ENCODE measurements around the gene GNLY. TPM values are rescaled to one million over a fixed set of nuclear protein-coding genes. Genes with fewer than 3 reads are reported as not detected.
A peak's percentile ranks its signal among the peaks of the same experiment; 100 is the strongest.

Gene GNLY
- total RNA-seq, 1 experiment from 2014 or later = not detected

DNA sequence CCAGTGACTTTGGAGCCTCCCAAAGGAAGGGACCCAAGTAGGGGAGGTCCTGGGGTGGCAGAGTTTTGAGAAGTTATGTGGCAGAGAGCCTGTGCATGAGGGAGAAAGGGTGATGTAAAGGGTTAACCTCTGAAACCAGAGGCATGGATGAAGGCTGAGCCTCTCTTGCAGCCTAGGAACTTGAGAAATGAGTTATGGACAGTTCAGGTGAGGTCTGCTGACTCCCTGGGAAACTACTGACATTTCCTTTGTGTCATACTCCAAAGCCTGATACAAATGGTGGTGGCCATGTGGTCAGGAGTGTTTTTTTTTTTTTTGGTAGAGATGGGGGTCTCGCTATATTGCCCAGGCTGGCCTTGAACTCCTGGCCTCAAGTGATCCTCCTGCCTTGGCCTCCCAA is 12.4 kb upstream of the GNLY start:
- no peak for DNase-seq (ENCODE audit: extremely low read depth, low read depth)

DNA sequence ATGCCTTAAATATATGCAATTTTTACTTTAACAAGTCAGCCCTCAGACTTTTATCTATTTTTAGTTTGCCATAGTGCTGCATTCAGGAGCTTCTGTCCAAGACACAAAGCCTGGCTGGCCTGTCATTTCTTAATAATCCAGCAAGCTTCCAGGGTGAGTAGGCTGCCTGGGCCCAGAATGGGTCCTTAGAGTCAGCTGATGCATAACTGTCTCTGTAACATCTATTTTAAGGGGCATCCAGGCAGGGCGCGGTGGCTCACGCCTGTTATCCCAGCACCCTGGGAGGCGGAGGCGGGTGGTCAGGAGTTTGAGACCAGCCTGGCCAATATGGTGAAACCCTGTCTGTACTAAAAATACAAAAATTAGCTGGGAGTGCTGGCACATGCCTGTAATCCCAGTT is 11.8 kb upstream of the GNLY start:
- no peak for DNase-seq (ENCODE audit: extremely low read depth, low read depth)

DNA sequence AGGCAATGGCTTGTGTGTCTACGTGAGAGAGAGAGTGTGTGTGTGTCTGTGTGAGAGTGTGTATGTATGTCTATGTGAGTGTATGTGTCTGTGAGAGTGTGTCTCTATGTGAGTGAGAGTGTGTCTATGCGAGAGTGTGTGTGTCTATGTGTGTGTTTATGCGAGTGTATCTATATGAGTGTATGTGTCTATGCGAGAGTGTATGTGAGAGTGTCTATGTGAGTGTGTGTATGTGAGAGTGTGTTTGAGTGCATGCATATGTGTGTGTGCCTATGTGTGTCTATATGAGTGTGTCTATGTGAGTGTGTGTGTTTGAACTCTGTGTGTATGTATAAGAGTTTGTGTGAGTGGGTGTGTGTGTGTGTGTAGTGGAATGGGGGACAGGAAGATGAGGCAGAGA is 9.8 kb upstream of the GNLY start:
- no peak for DNase-seq (ENCODE audit: extremely low read depth, low read depth)

DNA sequence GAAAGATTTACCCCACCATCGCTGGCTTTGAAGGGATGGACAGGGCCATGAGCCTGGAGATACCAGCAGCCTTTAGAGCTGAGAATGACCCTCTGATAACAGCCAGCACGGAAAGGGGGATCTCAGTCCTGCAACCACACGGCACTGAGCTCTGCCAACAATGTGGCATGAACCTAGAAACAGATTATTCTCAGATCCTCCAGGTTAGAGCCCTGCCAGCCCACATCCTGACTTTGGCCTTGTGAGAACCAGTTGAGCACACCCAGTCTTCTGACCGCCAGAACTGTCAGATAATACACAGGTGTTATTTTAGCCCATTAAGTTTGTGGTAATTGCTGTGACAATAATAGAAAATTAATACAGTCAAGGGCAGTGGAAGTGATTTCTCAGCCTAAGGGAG is 9.4 kb upstream of the GNLY start:
- DNase-seq (ENCODE audit: extremely low read depth, low read depth) = no peak

DNA sequence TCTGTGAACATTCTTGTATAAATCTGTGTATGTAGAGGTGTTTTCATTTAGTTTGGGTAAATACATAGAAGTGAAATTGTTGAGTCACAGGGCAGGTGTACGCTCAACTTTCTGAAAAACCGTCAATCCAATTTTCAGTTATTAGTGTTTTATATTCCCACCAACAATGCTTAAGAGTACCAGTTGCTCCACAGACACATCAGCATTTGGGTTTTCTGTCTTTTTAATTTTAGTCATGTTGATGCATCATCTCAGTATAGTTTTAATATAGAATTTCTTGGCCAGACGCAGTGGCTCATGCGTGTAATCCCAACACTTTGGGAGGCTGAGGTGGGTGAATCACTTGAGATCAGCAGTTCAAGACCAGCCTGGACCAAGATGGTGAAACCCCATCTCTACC is 3.2 kb upstream of the GNLY start:
- no peak for DNase-seq (ENCODE audit: extremely low read depth, low read depth)

DNA sequence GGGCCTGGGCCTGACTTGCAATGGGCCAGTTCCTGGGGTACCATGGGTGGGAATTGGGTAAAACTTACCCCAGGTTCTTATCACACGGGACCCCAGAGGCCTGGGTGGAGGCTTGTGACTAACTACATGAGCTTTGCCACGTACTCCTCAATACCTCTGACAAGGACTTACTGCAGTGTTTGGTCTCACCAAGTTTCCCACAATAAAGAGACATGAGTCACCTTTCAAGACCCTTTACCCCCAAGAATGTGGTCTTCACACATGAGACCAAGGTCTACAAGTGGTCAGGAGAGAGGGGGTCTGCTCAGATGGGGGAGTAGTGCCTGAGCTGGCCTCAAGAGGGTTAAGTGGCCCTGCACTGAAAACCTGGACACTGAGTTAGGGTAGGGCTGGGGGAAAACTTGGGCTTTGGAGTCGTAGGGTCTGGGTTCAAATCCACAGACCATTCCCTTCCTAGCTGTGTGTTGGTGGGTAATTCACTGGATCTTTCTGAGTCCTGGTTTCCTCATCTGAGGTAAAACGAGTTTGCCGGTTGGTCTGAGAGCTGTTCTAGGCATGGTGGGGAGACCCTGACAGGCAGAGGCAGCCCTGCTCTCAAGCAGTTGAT is 2.0 kb upstream of the GNLY start:
- no peak for DNase-seq (ENCODE audit: extremely low read depth, low read depth)

DNA sequence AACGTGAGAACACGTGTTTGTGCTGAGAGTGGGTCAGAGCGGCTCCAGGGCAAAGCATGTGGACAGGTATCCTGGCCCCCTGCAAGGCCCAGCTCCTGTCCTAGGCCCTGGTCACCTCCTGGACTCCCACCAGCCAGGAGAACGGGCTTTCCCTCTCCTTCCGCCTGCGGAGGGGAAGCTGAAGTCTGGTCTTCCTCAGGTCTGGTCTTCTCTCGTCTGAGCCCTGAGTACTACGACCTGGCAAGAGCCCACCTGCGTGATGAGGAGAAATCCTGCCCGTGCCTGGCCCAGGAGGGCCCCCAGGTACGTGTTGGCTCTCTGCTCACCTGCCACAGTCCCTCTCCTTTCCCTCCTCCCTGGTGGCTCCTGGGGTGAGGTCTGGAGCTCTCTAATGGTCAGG is 963 bp downstream of the GNLY start:
- DNase-seq (ENCODE audit: extremely low read depth, low read depth) = no peak

DNA sequence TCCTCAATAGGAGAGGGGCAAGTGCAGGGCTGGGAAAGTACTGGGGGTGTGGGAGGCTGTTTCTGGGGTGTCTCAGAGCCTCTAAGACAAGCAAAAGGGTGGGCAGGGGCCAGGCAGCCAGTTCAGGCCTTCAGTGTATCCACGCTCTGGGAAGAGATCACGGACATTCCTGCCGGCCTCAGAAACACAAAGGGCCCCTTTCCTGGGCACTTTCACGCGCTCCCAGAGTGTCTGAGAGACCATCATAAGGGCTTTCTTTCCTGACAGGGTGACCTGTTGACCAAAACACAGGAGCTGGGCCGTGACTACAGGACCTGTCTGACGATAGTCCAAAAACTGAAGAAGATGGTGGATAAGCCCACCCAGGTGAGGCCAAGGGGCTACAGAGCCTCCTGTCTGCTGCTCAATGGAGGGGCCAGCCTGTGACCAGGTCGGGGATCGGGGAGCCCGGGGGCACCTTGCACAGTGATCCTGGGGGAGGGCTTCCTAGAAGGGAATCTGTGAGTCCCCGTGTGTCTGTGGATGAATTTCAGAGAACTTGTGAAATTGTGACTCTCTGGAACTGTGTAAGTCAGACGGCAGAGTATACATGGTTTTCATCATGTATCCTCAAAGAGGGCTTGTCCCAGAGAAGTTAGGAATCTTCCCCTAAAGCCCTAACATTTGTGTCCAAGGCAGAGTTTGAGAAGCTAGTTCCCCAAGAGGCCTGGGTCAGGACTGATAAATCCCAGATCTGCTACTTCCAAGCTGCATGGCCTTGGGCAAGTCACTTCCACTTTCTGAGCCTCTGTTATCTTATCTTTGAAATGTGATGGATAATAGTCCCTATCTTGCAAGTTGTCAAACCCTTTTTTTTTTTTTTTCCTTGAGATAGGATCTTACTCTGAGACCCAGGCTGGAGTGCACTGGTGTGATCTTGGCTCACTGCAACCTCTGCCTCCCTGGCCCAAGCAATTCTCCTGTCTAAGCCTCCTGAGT is 1.8 kb downstream of the GNLY start:
- DNase-seq (ENCODE audit: extremely low read depth, low read depth) = no peak

DNA sequence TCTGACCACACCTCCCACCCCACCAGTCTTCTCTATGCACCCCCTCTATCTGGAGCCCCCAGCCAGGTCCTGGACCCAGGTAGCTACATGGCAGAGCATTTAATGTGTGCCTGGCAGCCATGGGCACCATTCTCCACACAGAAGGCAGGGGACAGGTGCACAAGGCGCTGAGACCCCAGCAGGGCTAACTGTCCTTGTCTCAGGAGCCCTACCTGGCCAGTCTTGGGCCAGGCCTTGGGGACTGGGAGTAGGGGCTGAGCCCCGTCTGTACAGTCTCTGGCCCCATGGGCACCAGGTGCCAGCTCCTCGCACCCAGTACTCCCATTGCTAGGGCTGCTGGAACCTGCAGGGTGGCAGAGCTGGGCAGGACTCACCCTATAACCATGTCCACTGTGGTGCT is 2.9 kb downstream of the GNLY start:
- no peak for DNase-seq (ENCODE audit: extremely low read depth, low read depth)

DNA sequence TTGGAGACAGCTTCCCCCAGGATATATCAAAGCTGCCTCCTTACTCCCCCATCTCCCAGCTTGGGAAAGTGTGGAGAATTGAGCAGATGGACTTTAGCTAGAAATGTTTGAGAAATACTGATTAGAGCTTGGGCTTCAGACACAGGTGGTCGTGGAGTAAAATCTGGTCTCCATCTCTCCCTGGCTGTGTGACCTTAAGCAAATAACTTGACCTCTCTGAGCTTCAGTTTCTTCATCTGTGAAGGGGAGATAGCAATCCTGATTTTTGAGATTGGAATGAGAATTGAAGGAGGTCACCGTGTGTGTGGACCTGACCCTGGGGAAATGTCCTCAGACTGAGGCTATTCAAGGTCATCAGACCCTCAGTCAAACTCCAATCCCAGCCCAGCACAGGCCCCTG is 3.6 kb downstream of the GNLY start:
- DNase-seq (ENCODE audit: extremely low read depth, low read depth) = no peak

DNA sequence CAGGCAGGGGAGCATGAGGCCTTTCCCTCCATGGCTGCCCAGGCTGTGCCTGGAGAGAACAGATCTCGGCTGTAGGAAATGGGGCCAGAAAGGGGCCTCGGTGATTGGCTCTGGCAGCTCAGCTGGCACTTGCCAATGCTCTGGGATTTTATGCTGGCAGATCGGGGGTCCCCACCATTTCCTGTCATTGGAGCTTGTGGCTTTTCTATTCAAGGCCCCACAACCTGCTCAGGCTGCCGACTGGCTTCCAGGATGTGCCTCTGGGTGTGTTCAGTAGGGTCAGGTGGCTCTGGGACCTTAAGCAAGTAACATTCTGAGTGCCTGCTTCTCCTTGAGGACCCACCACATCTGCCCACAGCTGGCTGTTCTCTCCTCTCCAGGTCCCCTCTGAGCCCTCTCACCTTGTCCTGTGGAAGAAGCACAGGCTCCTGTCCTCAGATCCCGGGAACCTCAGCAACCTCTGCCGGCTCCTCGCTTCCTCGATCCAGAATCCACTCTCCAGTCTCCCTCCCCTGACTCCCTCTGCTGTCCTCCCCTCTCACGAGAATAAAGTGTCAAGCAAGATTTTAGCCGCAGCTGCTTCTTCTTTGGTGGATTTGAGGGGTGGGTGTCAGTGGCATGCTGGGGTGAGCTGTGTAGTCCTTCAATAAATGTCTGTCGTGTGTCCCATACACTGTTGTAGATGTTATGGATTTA is 4.2 kb downstream of the GNLY start:
- no peak for DNase-seq (ENCODE audit: extremely low read depth, low read depth)

DNA sequence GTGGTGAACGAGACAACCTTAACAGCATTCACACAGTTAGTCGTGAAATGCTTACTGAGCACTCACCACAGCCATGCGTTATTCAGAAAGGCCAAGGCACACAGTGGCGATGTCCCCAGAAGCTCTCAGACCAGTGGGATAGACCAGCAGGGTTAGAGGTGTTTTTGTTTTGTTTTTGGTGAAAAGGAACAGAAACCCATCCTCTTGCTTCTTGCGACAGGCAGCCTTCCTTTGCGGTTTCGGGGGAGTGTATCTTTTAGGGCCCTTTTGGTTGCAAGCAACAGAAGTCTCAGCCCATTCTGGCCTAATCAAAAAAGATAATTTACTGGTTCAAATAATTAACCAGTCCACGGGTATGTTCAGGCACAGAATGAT is 4.7 kb downstream of the GNLY start:
- no peak for DNase-seq (ENCODE audit: extremely low read depth, low read depth)

DNA sequence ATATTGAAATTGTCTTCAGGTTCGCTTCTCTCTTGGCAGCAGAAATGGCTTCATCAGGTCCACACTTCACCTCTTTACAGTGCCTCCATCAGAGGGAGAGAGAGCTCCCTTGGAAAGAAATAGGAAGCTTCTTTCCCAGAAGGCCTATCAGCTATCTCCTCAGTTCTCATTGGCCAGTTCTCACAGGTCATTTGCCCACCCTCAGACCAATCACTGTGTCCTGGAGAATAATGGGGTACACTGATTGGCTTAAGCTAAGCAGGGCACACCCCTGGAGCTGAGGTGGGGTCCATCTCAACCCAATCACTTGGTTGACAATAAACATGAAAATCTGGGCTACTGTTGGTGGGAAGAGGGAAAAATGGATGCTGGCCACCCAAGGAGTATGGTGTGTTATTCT is 5.2 kb downstream of the GNLY start:
- DNase-seq (ENCODE audit: extremely low read depth, low read depth) = no peak

DNA sequence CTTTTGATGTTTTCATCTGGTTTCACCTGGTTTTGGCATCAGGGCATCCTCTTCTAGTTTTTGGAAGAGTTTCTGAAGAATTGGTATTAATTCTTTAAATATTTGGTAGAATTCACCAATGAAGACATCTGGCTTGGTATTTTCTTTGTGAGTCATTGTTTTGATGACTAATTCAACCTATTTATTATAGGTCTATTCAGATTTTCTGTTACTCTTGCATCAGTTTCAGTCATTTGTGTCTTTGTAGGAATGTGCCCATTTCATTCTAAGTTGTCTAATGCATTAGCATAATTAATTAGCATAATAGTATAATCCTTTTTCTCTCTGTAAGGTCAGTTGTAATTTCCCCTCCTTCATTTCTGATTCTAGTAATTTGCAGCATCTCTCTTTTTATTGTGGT is 8.0 kb downstream of the GNLY start:
- peak; percentile 59 for DNase-seq (ENCODE audit: extremely low read depth, low read depth)

DNA sequence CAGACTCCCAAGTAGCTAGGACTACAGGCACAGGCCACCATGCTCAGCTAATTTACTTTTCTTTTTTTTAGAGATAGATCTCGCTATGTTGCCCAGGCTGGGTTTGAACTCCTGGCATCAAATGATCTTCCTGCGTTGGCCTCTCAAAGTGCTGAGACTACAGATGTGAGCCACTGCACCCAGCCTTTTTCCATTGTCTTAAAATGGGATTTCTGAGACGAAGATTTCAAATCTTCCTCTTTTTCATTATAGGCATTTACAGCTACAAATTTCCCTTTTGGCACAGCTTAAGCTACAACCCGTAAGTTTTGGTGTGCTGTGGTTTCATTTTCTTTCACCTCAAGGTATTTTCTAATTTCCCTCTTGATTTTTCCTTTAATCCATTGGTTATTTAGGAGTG is 8.6 kb downstream of the GNLY start:
- DNase-seq (ENCODE audit: extremely low read depth, low read depth) = no peak

DNA sequence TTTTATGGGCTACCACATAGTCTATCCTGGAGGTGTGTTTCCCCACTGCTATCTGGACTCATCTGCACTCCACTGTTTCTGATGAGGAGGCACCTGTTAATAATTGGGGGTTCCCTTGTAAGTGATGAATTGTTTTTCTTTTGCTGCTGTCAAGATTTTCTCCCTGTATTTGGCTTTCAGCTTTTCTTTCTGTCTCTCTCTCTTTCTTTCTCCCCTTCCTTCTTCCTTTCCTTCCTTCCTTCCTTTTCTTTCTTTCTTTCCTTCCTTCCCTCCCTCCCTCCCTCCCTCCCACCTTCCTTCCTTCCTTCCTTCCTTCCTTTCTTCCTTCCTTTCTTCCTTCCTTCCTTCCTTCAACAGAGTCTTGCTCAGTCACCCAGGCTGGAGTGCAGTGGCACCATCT is 9.2 kb downstream of the GNLY start:
- no peak for DNase-seq (ENCODE audit: extremely low read depth, low read depth)

DNA sequence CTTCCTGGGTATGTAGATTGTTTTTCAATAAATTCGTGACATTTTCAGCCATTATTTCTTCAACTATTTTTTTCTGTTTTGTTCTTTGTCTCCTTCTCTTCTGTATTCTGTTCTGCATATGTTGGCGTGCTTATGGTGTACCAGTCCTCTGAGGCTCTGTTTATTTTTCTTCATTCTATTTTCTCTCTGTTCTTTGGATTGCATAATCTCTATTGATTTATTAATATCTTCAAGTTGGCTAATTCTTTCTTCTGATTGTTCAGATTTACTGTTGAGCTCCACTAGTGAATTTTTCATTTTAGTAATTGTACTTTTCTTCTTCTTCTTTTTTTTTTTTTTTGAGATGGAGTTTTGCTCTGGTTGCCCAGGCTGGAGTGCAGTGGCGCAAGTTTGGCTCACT is 9.9 kb downstream of the GNLY start:
- no peak for DNase-seq (ENCODE audit: extremely low read depth, low read depth)

DNA sequence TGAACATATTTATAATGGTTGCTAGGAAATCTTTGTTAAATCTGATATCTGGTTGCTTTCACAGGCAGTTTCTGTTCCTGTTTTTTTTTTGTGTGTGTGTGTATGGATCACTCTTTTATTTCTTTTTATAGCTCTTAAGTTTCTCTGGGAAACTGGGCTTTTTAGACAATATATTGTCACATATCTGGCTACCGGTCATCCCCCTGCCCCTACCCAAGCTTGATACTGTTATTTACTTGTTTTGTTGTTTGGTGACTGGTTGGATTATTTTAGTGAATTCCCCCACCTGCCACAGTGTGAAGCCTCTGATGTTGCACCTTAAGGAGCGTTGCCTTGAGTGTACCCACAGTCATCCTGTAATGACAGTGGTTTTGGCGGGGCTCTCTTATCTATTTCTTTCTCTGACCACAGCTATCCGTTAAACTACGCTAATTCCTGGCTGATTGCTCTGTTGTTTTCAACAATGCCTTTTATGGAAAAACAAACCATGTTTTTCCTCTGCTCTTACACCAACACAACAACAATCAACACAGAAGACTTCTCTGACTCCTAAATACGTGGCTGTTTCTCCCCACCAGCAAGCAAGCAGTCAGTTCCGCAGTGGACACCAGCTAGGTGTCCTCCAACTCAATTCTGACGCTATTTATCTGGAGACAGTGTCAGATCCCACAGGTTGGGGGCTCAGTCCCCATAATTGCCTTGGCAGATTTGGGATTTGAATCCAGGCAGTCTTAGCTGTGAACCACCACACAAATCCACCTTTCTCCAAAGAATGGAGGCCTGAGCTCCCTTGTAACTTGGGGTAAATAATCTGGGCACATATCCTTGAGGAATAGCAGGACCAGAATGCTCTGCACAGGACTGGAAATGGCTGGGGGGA is 10.9 kb downstream of the GNLY start:
- no peak for DNase-seq (ENCODE audit: extremely low read depth, low read depth)

DNA sequence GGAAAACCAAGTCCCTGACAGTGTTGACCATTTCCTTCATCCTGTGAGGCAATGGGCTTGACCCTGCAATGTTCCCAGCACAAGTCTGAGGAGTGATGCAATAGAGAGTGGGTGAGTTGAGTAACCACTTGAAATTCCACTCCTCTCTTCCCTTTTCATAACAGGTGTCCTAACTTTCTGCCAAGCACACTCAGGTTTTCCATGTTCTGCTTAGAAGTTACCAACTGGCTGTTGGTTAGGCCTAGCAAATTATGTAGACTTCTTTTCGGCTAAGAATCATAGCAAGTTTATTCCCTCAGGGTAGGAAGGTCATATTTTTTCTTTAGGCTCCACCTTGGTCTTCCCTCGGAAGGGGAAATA is 11.5 kb downstream of the GNLY start:
- DNase-seq (ENCODE audit: extremely low read depth, low read depth) = peak; percentile 47

DNA sequence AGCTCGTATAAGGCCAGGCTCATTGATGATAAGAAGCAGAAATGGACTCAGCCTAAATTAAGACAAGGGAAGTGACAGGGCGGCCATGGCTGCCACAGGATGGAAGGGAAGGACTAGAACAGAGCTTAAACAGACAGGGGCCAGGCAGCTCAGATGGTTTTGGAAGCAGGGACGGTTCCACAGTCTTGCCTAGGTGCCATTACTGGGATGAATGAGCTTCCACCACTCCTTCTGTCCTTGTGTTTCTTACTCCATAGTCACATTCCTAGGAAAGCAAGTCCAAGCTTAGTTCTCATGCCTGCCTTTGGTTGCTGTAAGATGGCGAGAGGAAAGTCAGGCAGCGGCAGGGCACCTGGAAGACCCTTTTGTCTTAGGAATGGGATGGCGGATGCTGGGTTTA is 11.9 kb downstream of the GNLY start:
- no peak for DNase-seq (ENCODE audit: extremely low read depth, low read depth)
